ENCODE results near the gene SLC29A4.

Gene SLC29A4

DNA sequence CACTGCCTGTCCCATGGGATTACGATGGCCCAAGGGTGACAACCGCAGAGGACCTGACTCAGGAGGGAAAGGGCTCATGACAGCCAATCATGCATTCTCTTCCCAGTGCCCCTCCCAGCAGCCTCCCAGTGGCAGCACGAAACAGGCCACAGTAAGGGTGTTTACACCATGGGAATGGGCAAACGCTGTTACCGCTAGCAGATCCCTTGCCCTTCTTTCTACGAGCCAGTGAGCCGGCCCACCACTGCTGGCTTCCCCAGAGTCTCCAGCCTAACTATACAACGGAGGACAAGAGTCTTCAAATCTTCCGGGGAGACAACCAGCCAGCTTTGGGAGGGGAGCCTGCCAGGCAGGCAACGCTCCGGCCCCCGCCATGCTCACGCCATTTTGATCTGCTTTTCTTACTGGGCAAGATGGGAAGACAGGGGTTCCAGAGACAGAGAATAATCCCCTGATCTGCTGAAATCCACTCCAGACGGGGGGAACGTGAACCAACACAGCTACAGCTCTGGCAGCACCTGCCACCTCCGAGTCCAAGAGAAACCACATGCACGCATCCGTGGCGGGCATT, 69.8 kb downstream of the SLC29A4 start:
- DNase-seq: no peak
- ATAC-seq: no peak

GRCh38 chr7:5354460-5355232, 71.9 kb downstream of the SLC29A4 start:
- DNase-seq (no peak), ATAC-seq (no peak)
